ENCODE results near the gene SEZ6L. TPM values are rescaled to one million over a fixed set of nuclear protein-coding genes. Genes with fewer than 3 reads are reported as not detected.

Gene SEZ6L
- total RNA-seq, 1 donor from 2014 or later: 0.05 TPM

DNA sequence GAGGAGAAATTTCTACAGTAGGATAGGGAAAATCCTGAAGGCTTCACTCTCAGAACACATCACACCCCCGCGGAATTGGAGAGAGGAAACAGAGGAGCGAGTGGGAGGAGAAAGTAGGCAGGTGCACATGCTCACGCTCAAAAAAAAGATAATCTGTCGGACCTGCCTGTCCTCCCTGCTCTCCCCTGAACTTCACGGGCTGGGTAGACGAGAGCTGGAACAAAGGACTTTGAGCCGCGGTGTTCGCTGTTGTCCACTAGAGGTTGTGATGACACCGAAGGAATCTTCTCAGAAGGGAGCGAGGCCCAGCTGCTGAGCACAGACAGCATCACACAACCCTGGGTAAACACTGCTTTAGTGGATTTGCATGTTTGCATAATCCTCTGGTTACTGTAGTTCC lies 5.0 kb downstream of the SEZ6L start:
- TF ChIP-seq, protein P1, sequence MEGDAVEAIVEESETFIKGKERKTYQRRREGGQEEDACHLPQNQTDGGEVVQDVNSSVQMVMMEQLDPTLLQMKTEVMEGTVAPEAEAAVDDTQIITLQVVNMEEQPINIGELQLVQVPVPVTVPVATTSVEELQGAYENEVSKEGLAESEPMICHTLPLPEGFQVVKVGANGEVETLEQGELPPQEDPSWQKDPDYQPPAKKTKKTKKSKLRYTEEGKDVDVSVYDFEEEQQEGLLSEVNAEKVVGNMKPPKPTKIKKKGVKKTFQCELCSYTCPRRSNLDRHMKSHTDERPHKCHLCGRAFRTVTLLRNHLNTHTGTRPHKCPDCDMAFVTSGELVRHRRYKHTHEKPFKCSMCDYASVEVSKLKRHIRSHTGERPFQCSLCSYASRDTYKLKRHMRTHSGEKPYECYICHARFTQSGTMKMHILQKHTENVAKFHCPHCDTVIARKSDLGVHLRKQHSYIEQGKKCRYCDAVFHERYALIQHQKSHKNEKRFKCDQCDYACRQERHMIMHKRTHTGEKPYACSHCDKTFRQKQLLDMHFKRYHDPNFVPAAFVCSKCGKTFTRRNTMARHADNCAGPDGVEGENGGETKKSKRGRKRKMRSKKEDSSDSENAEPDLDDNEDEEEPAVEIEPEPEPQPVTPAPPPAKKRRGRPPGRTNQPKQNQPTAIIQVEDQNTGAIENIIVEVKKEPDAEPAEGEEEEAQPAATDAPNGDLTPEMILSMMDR (IDR thresholded peaks at IDR 0.05): no peak
- Mint-ChIP-seq H3K27ac (ENCODE audit: unreplicated experiment) (no peak overlapping the region), H3K4me1 (ENCODE audit: low read depth) (no peaks in the 10 kb centered on the region), H3K4me3 (ENCODE audit: unreplicated experiment) (no peak overlapping the region), H3K36me3 (ENCODE audit: low read depth) (no peaks in the 10 kb centered on the region), H3K9me3 (ENCODE audit: low read depth) (no peaks in the 10 kb centered on the region), H3K27me3 (ENCODE audit: low read depth) (peaks cover 40% of the 10 kb centered on the region)
- DNase-seq (ENCODE audit: low spot score): no peak

DNA sequence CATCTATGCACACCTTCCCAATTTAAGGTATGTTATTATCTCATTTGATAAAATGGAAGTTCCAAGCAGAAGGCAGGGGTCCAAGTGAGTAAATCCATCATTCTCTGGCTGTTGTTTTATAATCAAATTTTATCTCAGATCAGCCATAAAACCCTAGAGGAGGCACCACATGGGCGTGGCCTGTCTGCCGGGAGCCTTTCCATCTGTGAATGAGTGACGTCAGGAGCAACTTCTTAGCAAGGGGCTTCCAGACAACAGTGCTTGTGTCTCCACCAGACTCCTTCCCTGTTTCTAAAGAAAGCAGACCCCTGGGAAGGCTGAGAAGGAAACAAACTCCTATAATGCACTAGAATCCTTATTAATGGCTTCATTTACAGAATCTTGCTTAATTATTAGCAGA lies 13.5 kb downstream of the SEZ6L start:
- Mint-ChIP-seq H3K36me3 (ENCODE audit: low read depth) (no peaks in the 10 kb centered on the region), H3K4me3 (ENCODE audit: unreplicated experiment) (no peak overlapping the region), H3K27ac (ENCODE audit: unreplicated experiment) (no peak overlapping the region), H3K4me1 (ENCODE audit: low read depth) (no peaks in the 10 kb centered on the region), H3K9me3 (ENCODE audit: low read depth) (no peaks in the 10 kb centered on the region), H3K27me3 (ENCODE audit: low read depth) (peaks cover 17% of the 10 kb centered on the region)
- no peak for DNase-seq (ENCODE audit: low spot score)
- TF ChIP-seq, protein P1 (IDR thresholded peaks at IDR 0.05): no peak

DNA sequence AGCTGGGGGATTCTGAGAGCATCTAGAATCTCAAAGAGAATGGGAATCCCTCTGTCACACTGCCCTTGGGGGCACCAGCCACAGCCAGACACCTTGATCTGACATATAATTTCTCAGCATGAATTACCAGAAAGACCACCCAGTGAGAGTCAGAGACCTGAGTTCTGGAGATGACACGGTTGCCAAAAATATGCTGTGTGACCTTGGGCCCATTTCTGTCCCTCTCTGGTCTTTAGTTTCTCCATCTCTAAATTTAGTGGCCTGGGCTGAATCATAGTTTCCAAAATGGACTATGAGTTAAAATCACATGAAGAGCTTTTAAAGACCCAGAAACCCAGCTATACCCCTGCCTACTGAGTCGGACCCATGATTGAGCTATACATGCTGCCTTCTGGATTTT lies 15.9 kb downstream of the SEZ6L start:
- H3K27ac Mint-ChIP-seq (ENCODE audit: unreplicated experiment): no peak overlapping the region
- no peaks in the 10 kb centered on the region for H3K9me3 Mint-ChIP-seq (ENCODE audit: low read depth)
- no peaks in the 10 kb centered on the region for H3K36me3 Mint-ChIP-seq (ENCODE audit: low read depth)
- no peak for DNase-seq (ENCODE audit: low spot score)
- TF ChIP-seq, protein P1 (IDR thresholded peaks at IDR 0.05): no peak
- H3K27me3 Mint-ChIP-seq (ENCODE audit: low read depth): peaks cover 19% of the 10 kb centered on the region
- H3K4me1 Mint-ChIP-seq (ENCODE audit: low read depth): no peaks in the 10 kb centered on the region
- H3K4me3 Mint-ChIP-seq (ENCODE audit: unreplicated experiment): no peak overlapping the region

DNA sequence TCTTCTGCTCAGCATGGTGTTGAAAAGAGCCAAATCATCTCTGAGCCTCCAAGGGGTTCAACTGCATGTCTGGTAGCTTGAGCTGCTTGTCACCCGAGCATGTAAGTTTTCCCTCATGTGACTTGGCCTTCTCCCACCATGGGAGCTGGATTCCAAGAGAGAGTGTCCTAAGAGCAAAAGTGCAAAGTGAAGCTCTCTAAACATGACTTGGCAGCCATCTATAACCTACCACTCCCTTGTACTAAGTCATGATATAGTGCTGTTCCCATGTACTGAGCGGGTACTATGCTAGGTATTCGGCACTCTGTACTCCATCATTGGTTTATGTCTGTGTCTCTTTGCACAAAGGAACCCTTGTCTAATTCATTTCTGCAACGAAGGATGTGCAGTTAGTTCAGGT lies 19.1 kb downstream of the SEZ6L start:
- Mint-ChIP-seq H3K27me3 (ENCODE audit: low read depth) (peaks cover 10% of the 10 kb centered on the region), H3K9me3 (ENCODE audit: low read depth) (no peaks in the 10 kb centered on the region), H3K4me1 (ENCODE audit: low read depth) (no peaks in the 10 kb centered on the region), H3K27ac (ENCODE audit: unreplicated experiment) (no peak overlapping the region), H3K36me3 (ENCODE audit: low read depth) (no peaks in the 10 kb centered on the region), H3K4me3 (ENCODE audit: unreplicated experiment) (no peak overlapping the region)
- DNase-seq (ENCODE audit: low spot score): no peak
- TF ChIP-seq, protein P1 (IDR thresholded peaks at IDR 0.05): no peak

DNA sequence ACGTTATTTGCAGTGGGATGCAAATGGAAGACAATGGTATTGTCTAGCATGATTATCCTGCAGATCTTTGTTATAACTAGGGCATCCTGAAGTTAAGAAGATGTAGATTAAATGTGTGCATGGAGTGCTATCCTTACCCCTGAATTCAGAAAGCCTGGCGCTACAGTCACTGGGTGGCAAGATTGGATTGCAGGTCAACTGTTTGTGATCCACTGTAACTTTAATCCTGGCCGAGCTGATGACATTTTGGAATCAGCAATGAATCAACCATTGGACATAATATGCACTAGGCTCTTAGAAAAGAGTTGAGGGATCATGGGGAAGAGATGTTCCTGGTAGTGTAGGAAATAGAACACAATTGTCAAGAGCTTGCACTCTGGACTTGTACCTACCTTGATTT lies 25.1 kb downstream of the SEZ6L start:
- H3K36me3 Mint-ChIP-seq (ENCODE audit: low read depth): no peaks in the 10 kb centered on the region
- no peak overlapping the region for H3K4me3 Mint-ChIP-seq (ENCODE audit: unreplicated experiment)
- no peaks in the 10 kb centered on the region for H3K9me3 Mint-ChIP-seq (ENCODE audit: low read depth)
- no peak for DNase-seq (ENCODE audit: low spot score)
- TF ChIP-seq, protein P1 (IDR thresholded peaks at IDR 0.05): no peak
- no peak overlapping the region for H3K27ac Mint-ChIP-seq (ENCODE audit: unreplicated experiment)
- no peaks in the 10 kb centered on the region for H3K4me1 Mint-ChIP-seq (ENCODE audit: low read depth)
- H3K27me3 Mint-ChIP-seq (ENCODE audit: low read depth): peaks cover 2% of the 10 kb centered on the region
